ENCODE measurements around the gene METRNL.
"Not testable (repeated sequence)": the region's sequence is repeated elsewhere in the genome, so short reads cannot be mapped to it uniquely, and the experiment has no call there.

The METRNL gene

GRCh38 chr17:83132251-83133081 lies 53.1 kb downstream of the METRNL start:
- Histone ChIP-seq H3K9me3 (ENCODE audit: low read length) (no peaks in the 10 kb centered on the region), H3K79me2 (ENCODE audit: insufficient read depth, low read length) (no peaks in the 10 kb centered on the region), H3K36me3 (ENCODE audit: insufficient read depth, low read length) (no peaks in the 10 kb centered on the region), H3K4me3 (ENCODE audit: low read depth, low read length, poor library complexity, severe bottlenecking) (no peak overlapping the region), H3K4me2 (ENCODE audit: low read length) (no peak overlapping the region), H3K9me2 (ENCODE audit: low read depth, low read length) (no peaks in the 10 kb centered on the region), H4K20me1 (ENCODE audit: insufficient read depth, low read length) (no peaks in the 10 kb centered on the region), H3K27me3 (ENCODE audit: insufficient read depth, low read length) (peaks cover 4% of the 10 kb centered on the region; the same call in 1 of the 2 replicates), H3K27ac (ENCODE audit: low read depth, low read length, poor library complexity, severe bottlenecking) (no peak overlapping the region), H2AFZ (ENCODE audit: low read length) (no peak overlapping the region), H3F3A (ENCODE audit: insufficient read depth, low read length) (no peaks in the 10 kb centered on the region), H3K9ac (ENCODE audit: low read length) (no peak overlapping the region), H3K4me1 (ENCODE audit: insufficient read depth, low read length, severe bottlenecking) (no peaks in the 10 kb centered on the region)
- no peak for TF ChIP-seq CTCF (IDR thresholded peaks at IDR 0.05; ENCODE audit: low read length)
- no peak for TF ChIP-seq EZH2 (IDR thresholded peaks at IDR 0.05; ENCODE audit: borderline replicate concordance, low read length)

- H3K4me1 ChIP-seq (ENCODE audit: insufficient read depth, low read length, severe bottlenecking), result no peaks in the 10 kb centered on the region
- no peaks in the 10 kb centered on the region for H3K36me3 ChIP-seq (ENCODE audit: insufficient read depth, low read length)
- no peak overlapping the region for H3K27ac ChIP-seq (ENCODE audit: low read depth, low read length, poor library complexity, severe bottlenecking)
- TF ChIP-seq EZH2 (IDR thresholded peaks at IDR 0.05; ENCODE audit: borderline replicate concordance, low read length) (no peak), CTCF (IDR thresholded peaks at IDR 0.05; ENCODE audit: low read length) (no peak)
- no peak overlapping the region for H3K4me3 ChIP-seq (ENCODE audit: low read depth, low read length, poor library complexity, severe bottlenecking)
- H3K9ac ChIP-seq (ENCODE audit: low read length), result no peak overlapping the region
- H3K9me3 ChIP-seq (ENCODE audit: low read length), result no peaks in the 10 kb centered on the region
- no peaks in the 10 kb centered on the region for H4K20me1 ChIP-seq (ENCODE audit: insufficient read depth, low read length)
- no peak overlapping the region for H3K4me2 ChIP-seq (ENCODE audit: low read length)
- no peaks in the 10 kb centered on the region for H3K9me2 ChIP-seq (ENCODE audit: low read depth, low read length)
- H3F3A ChIP-seq (ENCODE audit: insufficient read depth, low read length), result no peaks in the 10 kb centered on the region
- H3K79me2 ChIP-seq (ENCODE audit: insufficient read depth, low read length), result no peaks in the 10 kb centered on the region
- no peak overlapping the region for H2AFZ ChIP-seq (ENCODE audit: low read length)
- H3K27me3 ChIP-seq (ENCODE audit: insufficient read depth, low read length), result peaks cover 4% of the 10 kb centered on the region; the same call in 1 of the 2 replicates
These were observed 54.1 kb downstream of the METRNL start for GRCh38 chr17:83133302-83134121.

GRCh38 chr17:83134456-83134855 lies 55.0 kb downstream of the METRNL start:
- H3K27me3 ChIP-seq (ENCODE audit: insufficient read depth, low read length), result not testable (repeated sequence)

More at GRCh38 chr17:83134456-83134855, 55.0 kb downstream of the METRNL start:
- not testable (repeated sequence) for H3K27ac ChIP-seq (ENCODE audit: low read depth, low read length, poor library complexity, severe bottlenecking); H3K4me1 ChIP-seq (ENCODE audit: insufficient read depth, low read length, severe bottlenecking); H3K4me2 ChIP-seq (ENCODE audit: low read length); H3K36me3 ChIP-seq (ENCODE audit: insufficient read depth, low read length); H3K4me3 ChIP-seq (ENCODE audit: low read depth, low read length, poor library complexity, severe bottlenecking); H2AFZ ChIP-seq (ENCODE audit: low read length); H4K20me1 ChIP-seq (ENCODE audit: insufficient read depth, low read length); H3K9me3 ChIP-seq (ENCODE audit: low read length); H3F3A ChIP-seq (ENCODE audit: insufficient read depth, low read length); H3K9ac ChIP-seq (ENCODE audit: low read length); H3K79me2 ChIP-seq (ENCODE audit: insufficient read depth, low read length); H3K9me2 ChIP-seq (ENCODE audit: low read depth, low read length)

All from OCI-LY1 (cell line).